AG10803 (cell line): ENCODE data around the gene OSMR.

Experiments
- DNase-seq: peaks from one replicate; pipeline ENCODE4 v3.0.0; 2010; ENCODE audit warnings: low read depth
- H3K4me3 ChIP-seq: 2 replicates; pipeline ENCODE4 v1.5.1; 2011; ENCODE audit warnings: mild to moderate bottlenecking, low read length, control low read depth
- TF ChIP-seq, protein P1 (sequence below): conservative IDR thresholded peaks from 2 replicates; pipeline ENCODE4 v1.5.1; 2011; ENCODE audit warnings: mild to moderate bottlenecking, low read length, control low read depth, inconsistent platforms

Gene OSMR

GRCh38 chr5:38906503-38906902, 60.7 kb downstream of the OSMR start:
- TF ChIP-seq, protein P1, sequence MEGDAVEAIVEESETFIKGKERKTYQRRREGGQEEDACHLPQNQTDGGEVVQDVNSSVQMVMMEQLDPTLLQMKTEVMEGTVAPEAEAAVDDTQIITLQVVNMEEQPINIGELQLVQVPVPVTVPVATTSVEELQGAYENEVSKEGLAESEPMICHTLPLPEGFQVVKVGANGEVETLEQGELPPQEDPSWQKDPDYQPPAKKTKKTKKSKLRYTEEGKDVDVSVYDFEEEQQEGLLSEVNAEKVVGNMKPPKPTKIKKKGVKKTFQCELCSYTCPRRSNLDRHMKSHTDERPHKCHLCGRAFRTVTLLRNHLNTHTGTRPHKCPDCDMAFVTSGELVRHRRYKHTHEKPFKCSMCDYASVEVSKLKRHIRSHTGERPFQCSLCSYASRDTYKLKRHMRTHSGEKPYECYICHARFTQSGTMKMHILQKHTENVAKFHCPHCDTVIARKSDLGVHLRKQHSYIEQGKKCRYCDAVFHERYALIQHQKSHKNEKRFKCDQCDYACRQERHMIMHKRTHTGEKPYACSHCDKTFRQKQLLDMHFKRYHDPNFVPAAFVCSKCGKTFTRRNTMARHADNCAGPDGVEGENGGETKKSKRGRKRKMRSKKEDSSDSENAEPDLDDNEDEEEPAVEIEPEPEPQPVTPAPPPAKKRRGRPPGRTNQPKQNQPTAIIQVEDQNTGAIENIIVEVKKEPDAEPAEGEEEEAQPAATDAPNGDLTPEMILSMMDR = no peak
- DNase-seq = no peak
- H3K4me3 ChIP-seq = no peak overlapping the region

DNA sequence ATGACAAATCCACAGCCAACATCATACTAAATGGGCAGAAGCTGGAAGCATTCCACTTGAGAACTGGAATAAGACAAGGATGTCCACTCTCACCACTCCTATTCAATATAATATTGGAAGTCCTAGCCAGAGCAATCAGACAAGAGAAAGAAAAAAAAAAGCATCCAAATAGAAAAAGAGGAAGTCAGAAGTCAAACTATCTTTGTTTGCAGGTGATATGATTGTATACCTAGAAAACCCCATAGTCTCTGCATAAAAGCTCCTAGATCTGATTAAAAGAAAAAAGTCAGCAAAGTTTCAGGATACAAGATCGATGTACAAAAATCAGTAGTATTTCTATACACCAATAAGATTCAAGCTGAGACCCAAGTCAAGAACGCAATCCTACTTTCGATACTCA, 66.1 kb downstream of the OSMR start:
- no peak for DNase-seq
- H3K4me3 ChIP-seq = no peak overlapping the region
- TF ChIP-seq, protein P1 = no peak

DNA sequence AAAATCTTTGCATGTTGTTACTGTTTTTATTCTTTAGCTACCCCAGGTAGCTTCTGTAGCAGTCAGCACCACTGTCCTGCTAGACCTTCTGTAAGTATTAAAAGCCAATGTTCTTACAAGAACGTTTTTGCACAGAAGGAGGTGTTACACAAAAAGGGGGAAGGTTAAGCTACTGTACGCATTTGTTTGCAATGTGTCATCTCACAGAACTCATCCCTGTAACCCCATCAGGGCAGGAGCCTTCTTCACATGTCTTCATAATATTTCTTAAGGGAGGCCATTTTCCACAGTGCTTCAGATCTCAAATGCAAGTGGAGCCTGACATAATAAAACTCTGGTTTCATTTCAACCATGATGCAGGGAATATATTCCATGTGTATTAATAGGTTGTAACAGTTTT, 67.9 kb downstream of the OSMR start:
- no peak overlapping the region for H3K4me3 ChIP-seq
- TF ChIP-seq, protein P1 = no peak
- DNase-seq = no peak

- no peak for DNase-seq
- TF ChIP-seq, protein P1 = no peak
- H3K4me3 ChIP-seq = no peak overlapping the region
Measured at GRCh38 chr5:38916802-38917201, 71.0 kb downstream of the OSMR start.

DNA sequence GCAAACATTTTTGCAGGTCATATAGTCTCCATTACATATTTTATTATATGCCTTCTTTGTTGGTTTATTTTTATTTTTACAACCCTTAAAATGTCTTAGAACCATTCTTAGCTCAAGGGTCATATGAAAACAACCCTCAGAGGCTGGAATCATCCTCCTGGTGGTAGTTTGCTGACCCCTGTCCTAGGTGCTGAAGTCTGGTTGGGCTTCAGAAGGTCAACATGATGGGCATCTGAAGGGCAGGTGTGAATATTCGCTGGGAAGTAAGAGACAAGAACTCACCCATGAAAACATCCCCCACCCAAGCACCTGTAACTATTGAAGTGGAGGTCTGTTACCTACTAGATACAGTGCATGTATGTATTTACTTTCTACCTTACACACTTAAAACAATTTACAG, 75.4 kb downstream of the OSMR start:
- TF ChIP-seq, protein P1 = no peak; the same call in 1 of the 2 replicates
- H3K4me3 ChIP-seq = no peak overlapping the region
- DNase-seq = no peak

- no peak overlapping the region for H3K4me3 ChIP-seq
- TF ChIP-seq, protein P1 = peak; percentile 72
- DNase-seq = peak; percentile 34
Measured at GRCh38 chr5:38922199-38922598, 76.4 kb downstream of the OSMR start.

DNA sequence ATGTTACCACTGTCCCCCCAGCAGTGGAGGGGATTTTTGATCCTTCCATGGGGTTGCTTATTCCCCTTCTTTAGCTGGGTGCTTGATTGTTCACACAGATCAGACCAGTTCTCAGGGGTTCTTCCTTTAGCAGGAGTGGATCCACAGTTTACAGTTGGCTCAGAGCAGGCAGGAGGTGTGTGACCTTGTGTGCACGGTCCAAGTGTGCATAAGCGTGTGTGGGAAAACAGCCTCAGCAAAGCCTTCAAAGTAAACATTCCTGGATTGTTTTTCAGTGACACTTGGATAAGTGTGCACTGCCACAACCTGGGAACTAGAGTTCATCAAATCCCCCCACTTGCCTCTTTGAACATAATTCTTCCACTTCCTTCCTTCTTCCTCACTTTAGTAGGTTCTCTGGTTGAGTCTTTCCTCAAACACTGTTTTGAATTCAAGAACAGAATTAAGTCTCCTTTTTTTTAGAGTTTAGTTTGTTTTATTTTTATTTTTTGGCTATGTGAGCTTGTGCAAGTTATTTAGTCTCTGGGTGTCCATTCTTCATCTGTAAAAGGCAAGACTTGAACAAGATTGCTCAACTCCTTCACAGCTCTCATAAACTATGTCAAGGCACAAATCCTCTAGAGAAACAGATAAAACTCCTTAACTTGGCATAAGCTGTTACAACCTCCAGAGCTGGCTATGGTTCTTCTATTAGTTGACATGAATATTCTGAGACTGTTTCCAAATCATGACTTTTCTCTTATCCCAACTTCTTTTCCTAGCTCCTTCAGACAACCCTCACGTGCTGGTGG, 78.0 kb downstream of the OSMR start:
- TF ChIP-seq, protein P1 = no peak
- no peak overlapping the region for H3K4me3 ChIP-seq
- peak; percentile 78 for DNase-seq
